Nephron progenitor cell (in vitro differentiated cells): ENCODE measurements around the gene EIF4H.
A peak's percentile ranks its signal among the peaks of the same experiment; 100 is the strongest.

ENCODE experiments used
- DNase-seq: peaks from one replicate; pipeline ENCODE4 v3.0.0; 2021
- H3K27ac Mint-ChIP-seq: 2 replicates; pipeline ENCODE4 v1.8.0; 2021; ENCODE audit warnings: mild to moderate bottlenecking, moderate library complexity, mixed read lengths
- H3K27me3 Mint-ChIP-seq: 2 replicates; pipeline ENCODE4 v1.8.0; 2021; ENCODE audit warnings: mild to moderate bottlenecking, low read depth, mixed read lengths; ENCODE audit not compliant: poor library complexity
- H3K36me3 Mint-ChIP-seq: 2 replicates; pipeline ENCODE4 v1.8.0; 2021; ENCODE audit warnings: low read depth, mixed read lengths
- H3K4me1 Mint-ChIP-seq: 2 replicates; pipeline ENCODE4 v1.8.0; 2021; ENCODE audit warnings: mixed read lengths
- H3K4me3 Mint-ChIP-seq: 2 replicates; pipeline ENCODE4 v1.8.0; 2021; ENCODE audit warnings: mild to moderate bottlenecking, moderate library complexity, mixed read lengths
- H3K9me3 Mint-ChIP-seq: 2 replicates; pipeline ENCODE4 v1.8.0; 2021; ENCODE audit warnings: mild to moderate bottlenecking, moderate library complexity, mixed read lengths
- CTCF ChIP-seq: fragments of 200-600 bp; sonication (generic); IDR thresholded peaks from 2 replicates; pipeline ENCODE4 v1.5.0; 2021; ENCODE audit warnings: antibody characterized with exemption

Gene EIF4H

GRCh38 chr7:74216361-74216761, 42.2 kb downstream of the EIF4H start:
- no peak for TF ChIP-seq CTCF
- H3K27me3 Mint-ChIP-seq: no peaks in the 10 kb centered on the region
- H3K4me3 Mint-ChIP-seq: no peak overlapping the region
- peaks cover 10% of the 10 kb centered on the region for H3K4me1 Mint-ChIP-seq
- no peaks in the 10 kb centered on the region for H3K9me3 Mint-ChIP-seq
- H3K27ac Mint-ChIP-seq: no peak overlapping the region
- no peak for DNase-seq
- no peaks in the 10 kb centered on the region for H3K36me3 Mint-ChIP-seq

GRCh38 chr7:74217455-74218342, 43.5 kb downstream of the EIF4H start:
- peak overlapping the region; percentile 59 for H3K27ac Mint-ChIP-seq

GRCh38 chr7:74218343-74218698, 44.2 kb downstream of the EIF4H start:
- no peaks in the 10 kb centered on the region for H3K36me3 Mint-ChIP-seq
- no peak overlapping the region for H3K4me3 Mint-ChIP-seq
- peaks cover 10% of the 10 kb centered on the region for H3K4me1 Mint-ChIP-seq
- no peak for TF ChIP-seq CTCF
- H3K27me3 Mint-ChIP-seq: no peaks in the 10 kb centered on the region
- DNase-seq: no peak
- no peaks in the 10 kb centered on the region for H3K9me3 Mint-ChIP-seq
- peak overlapping the region; percentile 59 for H3K27ac Mint-ChIP-seq

More at GRCh38 chr7:74217455-74218342, 43.5 kb downstream of the EIF4H start:
- DNase-seq: no peak
- peaks cover 10% of the 10 kb centered on the region for H3K4me1 Mint-ChIP-seq
- no peaks in the 10 kb centered on the region for H3K36me3 Mint-ChIP-seq
- TF ChIP-seq CTCF: no peak
- H3K4me3 Mint-ChIP-seq: no peak overlapping the region
- H3K27me3 Mint-ChIP-seq: no peaks in the 10 kb centered on the region
- H3K9me3 Mint-ChIP-seq: no peaks in the 10 kb centered on the region

- DNase-seq: no peak
- Mint-ChIP-seq H3K4me1 (peaks cover 10% of the 10 kb centered on the region), H3K36me3 (no peaks in the 10 kb centered on the region), H3K4me3 (no peak overlapping the region), H3K27ac (no peak overlapping the region), H3K27me3 (no peaks in the 10 kb centered on the region), H3K9me3 (no peaks in the 10 kb centered on the region)
- TF ChIP-seq CTCF: no peak
Observed at GRCh38 chr7:74219416-74219815, 45.3 kb downstream of the EIF4H start.

- Mint-ChIP-seq H3K4me3 (no peak overlapping the region), H3K27me3 (no peaks in the 10 kb centered on the region), H3K9me3 (no peaks in the 10 kb centered on the region), H3K4me1 (peaks cover 10% of the 10 kb centered on the region), H3K36me3 (peaks cover 2% of the 10 kb centered on the region), H3K27ac (peak overlapping the region; percentile 45)
- TF ChIP-seq CTCF: no peak
- no peak for DNase-seq
Observed at GRCh38 chr7:74220229-74220628, 46.1 kb downstream of the EIF4H start.

GRCh38 chr7:74221713-74222112, 47.6 kb downstream of the EIF4H start:
- no peak for DNase-seq
- no peaks in the 10 kb centered on the region for H3K27me3 Mint-ChIP-seq
- H3K4me1 Mint-ChIP-seq: peaks cover 10% of the 10 kb centered on the region
- TF ChIP-seq CTCF: no peak
- no peak overlapping the region for H3K27ac Mint-ChIP-seq
- H3K36me3 Mint-ChIP-seq: peaks cover 14% of the 10 kb centered on the region
- no peak overlapping the region for H3K4me3 Mint-ChIP-seq
- H3K9me3 Mint-ChIP-seq: no peaks in the 10 kb centered on the region
